Large intestine (tissue), 3 donors: Measurements from ENCODE around the gene NRAS. TPM values are rescaled to one million over a fixed set of nuclear protein-coding genes. Genes with fewer than 3 reads are reported as not detected.

Experiments used
- DNase-seq, 2 donors: peaks; one replicate each; pipeline versions ENCODE4 v3.0.0 to v3.0.0-alpha.2; 2013
- H3K27ac ChIP-seq: one replicate; pipeline ENCODE4 v1.5.1; 2013; ENCODE audit warnings: low read length
- H3K27me3 ChIP-seq: 2 replicates; pipeline ENCODE4 v1.6.1; 2013; ENCODE audit warnings: low read length; ENCODE audit not compliant: control insufficient read depth, insufficient read depth
- H3K36me3 ChIP-seq: 2 replicates; pipeline ENCODE4 v1.6.1; 2013; ENCODE audit warnings: low read length; ENCODE audit not compliant: control insufficient read depth, insufficient read depth
- H3K4me1 ChIP-seq: one replicate; pipeline ENCODE4 v1.6.1; 2013; ENCODE audit warnings: low read length; ENCODE audit not compliant: control insufficient read depth, insufficient read depth
- H3K4me3 ChIP-seq: one replicate; pipeline ENCODE4 v1.5.1; 2013; ENCODE audit warnings: low read length
- H3K9me3 ChIP-seq: one replicate; pipeline ENCODE4 v1.6.1; 2013; ENCODE audit warnings: mild to moderate bottlenecking, low read depth, low read length, moderate library complexity; ENCODE audit not compliant: control insufficient read depth
- WGBS: methylation state at CpG from one replicate; pipeline ENCODE4 v1.1.5; 2013; ENCODE audit warnings: low lambda C conversion rate; ENCODE audit not compliant: insufficient coverage; 5-methylcytosine and 5-hydroxymethylcytosine counted together
- polyA plus RNA-seq: library from polyadenylated mRNA; unstranded; fragments of 120-200 nt; gene quantifications from one replicate; pipeline ENCODE4 v1.2.1, GENCODE V29; 2013

Gene NRAS
- polyA plus RNA-seq, 1 donor, result 49.7 TPM

DNA sequence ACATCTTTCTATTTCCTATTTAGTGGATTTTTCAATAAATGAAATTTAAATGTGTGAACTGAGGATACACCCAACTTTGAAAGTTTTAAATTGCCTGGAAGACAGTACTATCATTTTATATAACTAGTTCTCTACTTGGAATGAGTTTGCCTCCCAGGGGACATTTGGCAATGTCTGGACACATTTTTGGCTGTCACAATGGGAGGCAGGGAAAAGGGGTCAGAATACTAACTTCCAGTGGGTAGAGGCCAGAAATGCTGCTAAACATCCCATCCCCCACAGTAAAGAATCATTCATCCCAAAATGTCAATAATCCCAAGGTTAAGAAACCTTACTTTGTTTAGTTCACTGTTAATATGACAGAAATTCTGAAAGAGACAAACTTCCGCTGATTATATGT, 13.2 kb upstream of the NRAS start:
- DNase-seq, result no peak
- no peaks in the 10 kb centered on the region for H3K27me3 ChIP-seq
- no peak overlapping the region for H3K27ac ChIP-seq
- H3K4me1 ChIP-seq, result no peaks in the 10 kb centered on the region
- WGBS, result 100% methylated on average over 1 of the region's 1 CpG
- H3K36me3 ChIP-seq, result peaks cover 80% of the 10 kb centered on the region
- no peaks in the 10 kb centered on the region for H3K9me3 ChIP-seq
- H3K4me3 ChIP-seq, result no peak overlapping the region

DNA sequence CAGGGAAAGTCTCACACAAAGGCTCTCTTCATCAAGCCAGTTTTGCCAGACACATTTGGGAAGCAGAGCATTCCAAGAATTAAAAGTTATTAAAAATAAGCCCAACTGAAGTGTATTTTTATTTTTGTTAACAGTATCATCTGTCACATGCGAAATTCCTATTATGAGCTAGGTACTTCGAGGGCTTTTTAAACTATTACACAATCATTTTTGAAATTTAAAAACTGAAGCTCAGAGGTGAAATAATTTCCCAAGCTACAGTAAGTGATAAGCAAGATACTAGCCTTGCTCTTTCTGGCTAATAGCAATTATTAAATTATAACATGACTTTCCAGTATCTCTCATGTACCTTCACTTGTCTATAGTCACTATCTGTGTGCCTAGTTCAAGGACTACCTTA, 12.0 kb upstream of the NRAS start:
- no peaks in the 10 kb centered on the region for H3K9me3 ChIP-seq
- H3K27ac ChIP-seq, result no peak overlapping the region
- DNase-seq, result no peak
- no peaks in the 10 kb centered on the region for H3K4me1 ChIP-seq
- no peak overlapping the region for H3K4me3 ChIP-seq
- H3K27me3 ChIP-seq, result no peaks in the 10 kb centered on the region
- peaks cover 81% of the 10 kb centered on the region for H3K36me3 ChIP-seq
- 100% methylated on average over 2 of the region's 2 CpGs for WGBS

DNA sequence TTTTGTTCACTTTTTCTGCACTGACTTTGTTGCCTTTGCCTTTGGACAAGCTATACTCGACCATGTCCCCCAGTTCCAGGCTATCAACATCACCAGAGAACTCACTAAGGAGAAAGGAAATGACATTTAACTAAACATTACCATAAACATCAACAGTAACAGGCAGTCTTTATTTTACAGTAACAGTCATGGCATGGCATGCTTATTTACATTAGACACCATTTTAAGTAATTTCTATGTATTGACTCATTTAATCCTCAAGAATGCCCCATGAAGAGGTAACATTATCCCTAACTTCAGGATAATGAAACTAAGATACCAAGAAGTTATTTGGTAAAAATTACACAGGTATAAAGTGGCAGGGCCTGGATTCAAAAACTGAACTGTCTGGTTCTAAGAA, 8.7 kb upstream of the NRAS start:
- Histone ChIP-seq H3K9me3 (no peaks in the 10 kb centered on the region), H3K27me3 (no peaks in the 10 kb centered on the region), H3K36me3 (peaks cover 82% of the 10 kb centered on the region), H3K4me3 (no peak overlapping the region), H3K27ac (no peak overlapping the region), H3K4me1 (peaks cover 10% of the 10 kb centered on the region)
- no peak for DNase-seq
- WGBS, result no CpG with 5 or more reads among the region's 1 CpG

GRCh38 chr1:114723915-114724314, 7.3 kb upstream of the NRAS start:
- peaks cover 83% of the 10 kb centered on the region for H3K36me3 ChIP-seq
- H3K27ac ChIP-seq, result no peak overlapping the region
- no CpG with 5 or more reads among the region's 1 CpG for WGBS
- H3K27me3 ChIP-seq, result no peaks in the 10 kb centered on the region
- no peak overlapping the region for H3K4me3 ChIP-seq
- no peaks in the 10 kb centered on the region for H3K9me3 ChIP-seq
- H3K4me1 ChIP-seq, result peaks cover 12% of the 10 kb centered on the region
- DNase-seq, result no peak

DNA sequence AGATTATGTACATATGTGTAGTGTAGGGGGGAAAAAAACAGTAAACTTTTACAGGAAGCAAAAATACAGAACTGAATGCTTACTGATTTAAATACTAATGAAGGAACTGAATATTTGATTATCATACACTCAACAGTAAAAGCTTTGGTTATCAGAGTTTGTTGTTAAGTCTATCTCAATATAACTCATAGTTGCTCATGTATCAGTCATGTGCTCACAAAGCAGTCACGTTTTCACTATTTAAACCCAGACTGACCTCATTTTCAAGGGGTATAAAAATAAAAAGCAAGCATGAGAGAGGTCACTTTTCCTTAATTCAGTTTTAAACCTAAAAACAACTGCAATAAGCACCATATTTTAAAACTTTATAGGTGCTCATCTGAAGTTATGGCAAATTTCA, 6.9 kb upstream of the NRAS start:
- WGBS, result 0% methylated on average over 1 of the region's 1 CpG
- Histone ChIP-seq H3K27ac (no peak overlapping the region), H3K4me3 (no peak overlapping the region), H3K9me3 (no peaks in the 10 kb centered on the region), H3K4me1 (peaks cover 17% of the 10 kb centered on the region), H3K36me3 (peaks cover 84% of the 10 kb centered on the region), H3K27me3 (no peaks in the 10 kb centered on the region)
- no peak for DNase-seq

GRCh38 chr1:114720492-114720891, 3.9 kb upstream of the NRAS start:
- DNase-seq, result peak; percentile 44 to 78

DNA sequence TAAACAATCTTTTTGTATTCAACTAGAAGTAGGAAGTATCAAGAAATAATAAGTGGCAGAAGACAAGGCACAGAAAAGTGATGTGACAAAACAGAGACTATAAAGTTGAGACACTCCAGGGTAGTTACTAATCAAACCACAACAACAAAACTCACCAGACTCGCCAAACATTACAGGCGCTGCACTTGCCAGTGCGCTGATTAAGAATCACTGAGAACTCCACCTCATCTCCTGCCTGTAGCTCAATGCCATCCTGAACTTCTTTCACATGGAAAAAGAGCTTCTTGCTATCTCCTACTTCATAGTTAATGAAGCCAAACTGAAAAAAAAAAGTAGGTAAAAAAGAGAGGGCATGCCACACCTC, 2.8 kb upstream of the NRAS start:
- no peak overlapping the region for H3K4me3 ChIP-seq
- WGBS, result no CpG with 5 or more reads among the region's 3 CpGs
- no peaks in the 10 kb centered on the region for H3K9me3 ChIP-seq
- no peak overlapping the region for H3K27ac ChIP-seq
- peaks cover 35% of the 10 kb centered on the region for H3K4me1 ChIP-seq
- H3K27me3 ChIP-seq, result no peaks in the 10 kb centered on the region
- DNase-seq, result no peak
- H3K36me3 ChIP-seq, result peaks cover 62% of the 10 kb centered on the region

More at GRCh38 chr1:114720492-114720891, 3.9 kb upstream of the NRAS start:
- Histone ChIP-seq H3K9me3 (no peaks in the 10 kb centered on the region), H3K36me3 (peaks cover 73% of the 10 kb centered on the region), H3K4me1 (peaks cover 25% of the 10 kb centered on the region), H3K4me3 (no peak overlapping the region), H3K27ac (peak overlapping the region; percentile 17), H3K27me3 (no peaks in the 10 kb centered on the region)
- 41% methylated on average over 2 of the region's 4 CpGs for WGBS

- Histone ChIP-seq H3K27ac (peak overlapping the region; percentile 32), H3K36me3 (peaks cover 59% of the 10 kb centered on the region), H3K9me3 (no peaks in the 10 kb centered on the region), H3K4me1 (peaks cover 36% of the 10 kb centered on the region), H3K27me3 (no peaks in the 10 kb centered on the region), H3K4me3 (no peak overlapping the region)
- 100% methylated on average over 1 of the region's 11 CpGs for WGBS
- peak; percentile 26 to 60 for DNase-seq
Observed at GRCh38 chr1:114718661-114719423, 2.3 kb upstream of the NRAS start.

DNA sequence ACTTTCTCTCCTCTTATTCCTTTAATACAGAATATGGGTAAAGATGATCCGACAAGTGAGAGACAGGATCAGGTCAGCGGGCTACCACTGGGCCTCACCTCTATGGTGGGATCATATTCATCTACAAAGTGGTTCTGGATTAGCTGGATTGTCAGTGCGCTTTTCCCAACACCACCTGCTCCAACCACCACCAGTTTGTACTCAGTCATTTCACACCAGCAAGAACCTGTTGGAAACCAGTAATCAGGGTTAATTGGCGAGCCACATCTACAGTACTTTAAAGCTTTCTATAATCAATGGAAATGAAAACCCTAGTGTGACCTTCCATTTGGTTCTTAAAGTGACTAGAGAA, 643 bp downstream of the NRAS start:
- peaks cover 46% of the 10 kb centered on the region for H3K36me3 ChIP-seq
- H3K9me3 ChIP-seq, result no peaks in the 10 kb centered on the region
- 20% methylated on average over 1 of the region's 4 CpGs for WGBS
- peak overlapping the region; percentile 89 for H3K4me3 ChIP-seq
- H3K4me1 ChIP-seq, result peaks cover 36% of the 10 kb centered on the region
- no peaks in the 10 kb centered on the region for H3K27me3 ChIP-seq
- peak overlapping the region; percentile 92 for H3K27ac ChIP-seq
- no peak for DNase-seq

DNA sequence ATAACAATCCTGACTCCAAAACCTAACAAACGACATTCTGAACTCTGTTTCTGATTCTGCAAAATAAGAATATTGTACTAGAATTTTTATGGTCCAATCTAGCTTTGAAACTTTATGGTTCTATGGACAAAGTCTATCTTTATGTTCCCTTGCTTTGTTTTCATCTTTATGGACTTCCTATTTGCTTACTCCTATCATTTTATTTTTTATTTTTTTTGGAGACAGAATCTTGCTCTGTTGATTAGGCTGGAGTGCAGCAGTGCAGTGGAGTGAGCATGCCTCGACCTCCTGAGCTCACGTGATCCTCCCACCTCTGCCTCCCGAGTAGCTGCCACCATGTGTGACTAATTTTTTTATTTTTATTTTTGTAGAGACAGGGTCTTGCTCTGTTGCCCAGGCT, 3.6 kb downstream of the NRAS start:
- Histone ChIP-seq H3K36me3 (peaks cover 45% of the 10 kb centered on the region), H3K27me3 (no peaks in the 10 kb centered on the region), H3K4me1 (peaks cover 19% of the 10 kb centered on the region), H3K9me3 (no peaks in the 10 kb centered on the region), H3K27ac (peak overlapping the region; percentile 63), H3K4me3 (no peak overlapping the region)
- DNase-seq, result peak; percentile 24 to 71
- WGBS, result 10% methylated on average over 2 of the region's 4 CpGs

DNA sequence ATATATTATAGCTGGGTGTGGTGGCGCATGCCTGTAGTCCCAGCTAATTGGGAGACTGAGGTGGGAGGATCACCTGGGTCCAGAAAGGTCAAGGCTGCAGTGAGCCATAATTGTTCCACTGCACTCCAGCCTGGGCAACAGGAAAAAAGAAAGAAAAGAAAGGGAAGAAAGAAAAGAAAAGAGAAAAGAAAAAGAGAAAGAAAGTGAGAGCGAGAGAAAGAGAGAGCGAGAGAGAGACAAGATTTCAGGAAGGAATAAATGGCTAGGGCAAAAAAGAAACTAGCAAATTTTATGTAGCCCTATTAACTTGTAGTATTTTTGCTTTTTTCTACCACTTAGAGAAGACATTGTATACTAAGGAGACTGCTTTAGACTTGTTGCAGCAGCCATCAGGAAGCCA, 6.2 kb downstream of the NRAS start:
- Histone ChIP-seq H3K4me1 (peaks cover 15% of the 10 kb centered on the region), H3K36me3 (peaks cover 57% of the 10 kb centered on the region), H3K27ac (no peak overlapping the region), H3K9me3 (no peaks in the 10 kb centered on the region), H3K27me3 (no peaks in the 10 kb centered on the region), H3K4me3 (no peak overlapping the region)
- WGBS, result 100% methylated on average over 2 of the region's 3 CpGs
- DNase-seq, result no peak
